ENCODE results near the gene SLC18A2.

SLC18A2 gene

GRCh38 chr10:117264782-117265181 is 23.9 kb downstream of the SLC18A2 start:
- DNase-seq (ENCODE audit: insufficient read length, low spot score) = no peak
- FAIRE-seq = no peak
- TF ChIP-seq, protein P1, sequence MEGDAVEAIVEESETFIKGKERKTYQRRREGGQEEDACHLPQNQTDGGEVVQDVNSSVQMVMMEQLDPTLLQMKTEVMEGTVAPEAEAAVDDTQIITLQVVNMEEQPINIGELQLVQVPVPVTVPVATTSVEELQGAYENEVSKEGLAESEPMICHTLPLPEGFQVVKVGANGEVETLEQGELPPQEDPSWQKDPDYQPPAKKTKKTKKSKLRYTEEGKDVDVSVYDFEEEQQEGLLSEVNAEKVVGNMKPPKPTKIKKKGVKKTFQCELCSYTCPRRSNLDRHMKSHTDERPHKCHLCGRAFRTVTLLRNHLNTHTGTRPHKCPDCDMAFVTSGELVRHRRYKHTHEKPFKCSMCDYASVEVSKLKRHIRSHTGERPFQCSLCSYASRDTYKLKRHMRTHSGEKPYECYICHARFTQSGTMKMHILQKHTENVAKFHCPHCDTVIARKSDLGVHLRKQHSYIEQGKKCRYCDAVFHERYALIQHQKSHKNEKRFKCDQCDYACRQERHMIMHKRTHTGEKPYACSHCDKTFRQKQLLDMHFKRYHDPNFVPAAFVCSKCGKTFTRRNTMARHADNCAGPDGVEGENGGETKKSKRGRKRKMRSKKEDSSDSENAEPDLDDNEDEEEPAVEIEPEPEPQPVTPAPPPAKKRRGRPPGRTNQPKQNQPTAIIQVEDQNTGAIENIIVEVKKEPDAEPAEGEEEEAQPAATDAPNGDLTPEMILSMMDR (IDR thresholded peaks at IDR 0.05; ENCODE audit: insufficient read depth, missing control alignments) = no peak

DNA sequence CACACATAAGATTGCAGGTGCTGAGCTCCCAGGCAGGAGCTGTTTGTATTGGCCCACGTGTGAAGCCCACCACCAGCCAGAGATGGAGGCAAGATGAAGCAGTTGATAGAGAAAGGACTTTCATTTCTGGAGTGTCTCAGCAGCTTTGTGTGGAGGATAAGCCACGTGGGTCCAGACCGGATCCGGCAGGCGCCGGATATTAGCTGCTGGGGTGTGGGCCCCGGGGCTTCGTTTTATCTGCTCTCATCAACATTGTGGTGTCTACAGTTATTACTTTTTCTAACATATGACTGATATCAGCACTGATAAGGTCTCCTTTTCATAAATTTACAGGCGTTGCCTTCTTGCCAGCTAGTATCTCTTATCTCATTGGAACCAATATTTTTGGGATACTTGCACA is 25.5 kb downstream of the SLC18A2 start:
- TF ChIP-seq, protein P1 (IDR thresholded peaks at IDR 0.05; ENCODE audit: insufficient read depth, missing control alignments) = no peak
- DNase-seq (ENCODE audit: insufficient read length, low spot score) = no peak
- FAIRE-seq = no peak

DNA sequence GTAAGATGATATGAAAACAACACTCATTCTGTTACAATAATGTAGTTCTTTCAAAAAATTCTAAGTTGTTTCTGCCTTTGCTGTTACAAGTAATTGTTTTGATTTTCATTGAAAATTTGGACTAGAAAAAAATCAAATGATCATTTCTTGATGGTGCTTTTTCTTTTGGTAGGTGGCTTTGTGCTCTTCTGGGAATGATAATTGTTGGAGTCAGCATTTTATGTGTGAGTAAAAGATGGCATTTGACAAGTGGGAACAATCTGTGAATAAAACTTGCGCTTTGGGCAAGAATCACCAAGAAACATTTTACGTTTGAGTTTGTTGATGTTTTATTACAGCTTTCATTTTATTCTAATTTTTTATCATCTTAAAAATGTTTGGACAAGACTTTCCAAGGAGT is 25.9 kb downstream of the SLC18A2 start:
- TF ChIP-seq, protein P1 (IDR thresholded peaks at IDR 0.05; ENCODE audit: insufficient read depth, missing control alignments) = no peak
- DNase-seq (ENCODE audit: insufficient read length, low spot score) (no peak), FAIRE-seq (no peak)

DNA sequence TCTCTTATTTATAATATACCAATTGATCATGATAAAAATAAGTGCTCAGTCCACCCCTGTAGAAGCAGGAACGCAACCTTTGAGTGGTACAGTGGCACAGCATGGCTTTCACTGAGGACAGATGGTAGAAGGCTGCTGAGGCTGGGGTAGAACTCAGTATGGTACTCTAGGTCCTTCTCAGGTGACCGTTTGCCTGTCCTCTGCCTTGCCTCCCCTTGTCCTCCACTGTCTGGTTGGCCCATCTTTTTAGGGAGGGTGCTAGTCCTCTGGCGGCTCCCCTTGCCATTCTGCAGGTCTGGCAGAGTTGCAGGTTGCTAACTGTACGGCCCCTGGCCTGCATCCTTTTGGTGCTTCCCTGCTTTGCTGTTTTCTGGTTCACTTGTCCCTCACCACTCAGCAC is 27.3 kb downstream of the SLC18A2 start:
- FAIRE-seq = no peak
- TF ChIP-seq, protein P1 (IDR thresholded peaks at IDR 0.05; ENCODE audit: insufficient read depth, missing control alignments) = no peak
- no peak for DNase-seq (ENCODE audit: insufficient read length, low spot score)

- DNase-seq (ENCODE audit: insufficient read length, low spot score) (no peak), FAIRE-seq (no peak)
- TF ChIP-seq, protein P1 (IDR thresholded peaks at IDR 0.05; ENCODE audit: insufficient read depth, missing control alignments) = no peak
These were observed 28.0 kb downstream of the SLC18A2 start for GRCh38 chr10:117268907-117269306.

GRCh38 chr10:117271427-117271826 is 30.5 kb downstream of the SLC18A2 start:
- FAIRE-seq (no peak), DNase-seq (ENCODE audit: insufficient read length, low spot score) (no peak)
- TF ChIP-seq, protein P1 (IDR thresholded peaks at IDR 0.05; ENCODE audit: insufficient read depth, missing control alignments) = no peak

DNA sequence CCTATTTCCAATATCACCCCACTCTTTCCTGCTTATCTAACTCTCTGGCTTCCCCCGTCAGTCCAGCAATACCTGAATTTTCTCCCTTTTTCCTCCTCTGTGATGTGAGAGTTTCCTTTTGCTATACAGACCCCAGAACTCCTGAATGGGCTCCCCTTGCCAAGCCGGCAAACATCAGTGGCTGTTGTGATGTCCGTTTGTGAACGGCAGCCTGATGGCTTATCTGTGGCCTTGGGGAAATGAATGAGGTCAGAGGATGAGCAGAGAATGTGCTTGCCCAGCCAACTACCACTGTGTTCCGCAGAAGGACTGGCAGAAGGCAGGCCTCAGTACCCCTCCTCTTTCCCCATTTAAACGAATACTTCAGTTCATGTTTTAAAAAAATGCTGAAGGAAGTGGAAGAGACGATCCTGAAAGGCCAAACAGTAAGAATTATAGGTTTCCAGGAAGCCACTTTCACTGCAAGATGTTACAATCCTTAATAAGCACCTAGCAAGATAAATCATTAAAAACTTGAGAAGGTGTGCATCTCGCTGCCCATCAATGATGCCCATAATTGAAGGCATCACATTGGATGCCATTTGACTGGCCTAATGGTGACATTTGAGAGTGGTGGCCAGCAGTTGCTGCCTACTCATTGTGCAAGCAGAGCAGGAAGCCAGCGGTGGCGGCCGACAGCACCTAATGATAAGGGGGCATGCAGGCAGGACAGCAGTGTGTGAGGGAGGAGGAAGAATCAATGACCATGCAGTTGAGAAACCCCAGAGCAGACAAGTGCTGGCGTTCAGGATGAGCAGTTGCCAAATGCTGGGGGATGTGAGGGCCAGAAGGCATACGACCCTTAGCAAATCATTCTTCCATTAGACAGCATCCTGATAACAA is 31.5 kb downstream of the SLC18A2 start:
- no peak for DNase-seq (ENCODE audit: insufficient read length, low spot score)
- TF ChIP-seq, protein P1 (IDR thresholded peaks at IDR 0.05; ENCODE audit: insufficient read depth, missing control alignments) = no peak

More for the DNA sequence above, 31.5 kb downstream of the SLC18A2 start:
- FAIRE-seq = no peak

Measured in D721Med (cell line).